ENCODE data around the gene HACD4. TPM values are rescaled to one million over a fixed set of nuclear protein-coding genes. Genes with fewer than 3 reads are reported as not detected.

Gene HACD4
- total RNA-seq, 2 experiments from 2014 or later, result not detected

DNA sequence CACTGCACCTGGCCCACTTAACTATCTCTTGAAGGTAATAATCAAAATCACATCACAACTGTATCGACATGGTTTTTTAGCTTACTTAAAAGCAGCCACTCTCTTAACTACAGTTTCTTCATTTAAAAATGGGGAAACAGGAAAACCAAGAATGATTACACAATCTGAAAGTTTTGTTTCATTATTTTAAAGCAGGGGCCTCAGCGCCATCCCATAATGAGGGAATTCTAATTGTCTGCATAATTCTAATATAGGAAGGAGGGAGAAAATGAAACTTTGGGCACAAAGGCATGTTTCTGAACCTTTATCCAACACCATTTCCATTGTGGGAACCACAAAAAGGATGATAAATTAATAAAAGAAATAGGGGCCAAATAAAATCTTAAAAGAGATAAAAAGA, 7.6 kb downstream of the HACD4 start:
- intact Hi-C loops (cut with micrococcal nuclease; ENCODE audit: unreplicated experiment), result no loop called here
- ChIA-PET CTCF (ENCODE audit: unreplicated experiment) (no interaction called here), POLR2A (interaction anchor here (0.6 kb wide), 1 partner anchor 321 kb away, joined by 3 read pairs; no protein-coding TSS in a partner anchor)
- TF ChIP-seq EZH2phosphoT487 (IDR thresholded peaks at IDR 0.05; ENCODE audit: borderline replicate concordance, low read depth, low read length), result no peak
- TF ChIP-seq, protein P1, sequence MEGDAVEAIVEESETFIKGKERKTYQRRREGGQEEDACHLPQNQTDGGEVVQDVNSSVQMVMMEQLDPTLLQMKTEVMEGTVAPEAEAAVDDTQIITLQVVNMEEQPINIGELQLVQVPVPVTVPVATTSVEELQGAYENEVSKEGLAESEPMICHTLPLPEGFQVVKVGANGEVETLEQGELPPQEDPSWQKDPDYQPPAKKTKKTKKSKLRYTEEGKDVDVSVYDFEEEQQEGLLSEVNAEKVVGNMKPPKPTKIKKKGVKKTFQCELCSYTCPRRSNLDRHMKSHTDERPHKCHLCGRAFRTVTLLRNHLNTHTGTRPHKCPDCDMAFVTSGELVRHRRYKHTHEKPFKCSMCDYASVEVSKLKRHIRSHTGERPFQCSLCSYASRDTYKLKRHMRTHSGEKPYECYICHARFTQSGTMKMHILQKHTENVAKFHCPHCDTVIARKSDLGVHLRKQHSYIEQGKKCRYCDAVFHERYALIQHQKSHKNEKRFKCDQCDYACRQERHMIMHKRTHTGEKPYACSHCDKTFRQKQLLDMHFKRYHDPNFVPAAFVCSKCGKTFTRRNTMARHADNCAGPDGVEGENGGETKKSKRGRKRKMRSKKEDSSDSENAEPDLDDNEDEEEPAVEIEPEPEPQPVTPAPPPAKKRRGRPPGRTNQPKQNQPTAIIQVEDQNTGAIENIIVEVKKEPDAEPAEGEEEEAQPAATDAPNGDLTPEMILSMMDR (conservative IDR thresholded peaks at IDR 0.05; ENCODE audit: low read length), result no peak
- H3K9me3 ChIP-seq (ENCODE audit: low read length), result no peaks in the 10 kb centered on the region
- H3K4me3 ChIP-seq (ENCODE audit: low read depth, low read length, poor library complexity, severe bottlenecking), result no peak overlapping the region
- no peak for DNase-seq (ENCODE audit: low spot score)
- no peak overlapping the region for H3K27ac ChIP-seq (ENCODE audit: low read depth, low read length, poor library complexity, severe bottlenecking)
- no peaks in the 10 kb centered on the region for H4K20me1 ChIP-seq (ENCODE audit: insufficient read depth, low read length)
- no peaks in the 10 kb centered on the region for H3K36me3 ChIP-seq (ENCODE audit: insufficient read depth, low read length)
- no peak overlapping the region for H2AFZ ChIP-seq (ENCODE audit: low read length)
- H3K4me2 ChIP-seq (ENCODE audit: low read length), result no peak overlapping the region
- H3K4me1 ChIP-seq (ENCODE audit: insufficient read depth, low read length, poor library complexity, severe bottlenecking), result no peaks in the 10 kb centered on the region
- BruUV-seq (replicated peaks), result no TSS peak
- H3K9me2 ChIP-seq (ENCODE audit: insufficient read depth, low read length), result no peaks in the 10 kb centered on the region
- H3K79me2 ChIP-seq (ENCODE audit: insufficient read depth, low read depth, low read length), result no peaks in the 10 kb centered on the region

DNA sequence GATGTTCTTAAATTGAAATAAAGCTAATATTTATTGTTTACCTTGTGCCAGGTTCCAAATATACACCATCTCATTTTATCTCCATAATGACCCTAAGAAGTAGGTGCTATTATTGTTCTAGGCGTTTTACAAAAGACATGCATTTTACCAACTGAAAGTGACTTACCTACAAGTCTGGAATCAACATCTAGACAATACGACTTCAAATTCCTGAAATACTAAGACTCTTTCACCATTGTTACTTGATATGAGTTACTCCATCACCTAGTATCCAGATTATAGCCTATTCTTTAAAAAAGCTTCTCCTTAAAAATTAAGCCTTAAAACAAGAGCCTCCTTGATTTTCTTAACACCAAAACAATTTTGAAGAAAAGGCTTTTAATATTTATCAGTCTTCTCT, 13.3 kb downstream of the HACD4 start:
- intact Hi-C loops (cut with micrococcal nuclease; ENCODE audit: unreplicated experiment), result no loop called here
- H2AFZ ChIP-seq (ENCODE audit: low read length), result no peak overlapping the region
- CTCF ChIA-PET (ENCODE audit: unreplicated experiment), result no interaction called here
- H3K9me3 ChIP-seq (ENCODE audit: low read length), result no peaks in the 10 kb centered on the region
- H3K9me2 ChIP-seq (ENCODE audit: insufficient read depth, low read length), result no peaks in the 10 kb centered on the region
- H3K4me1 ChIP-seq (ENCODE audit: insufficient read depth, low read length, poor library complexity, severe bottlenecking), result no peaks in the 10 kb centered on the region
- DNase-seq (ENCODE audit: low spot score), result no peak
- TF ChIP-seq, protein P1 (conservative IDR thresholded peaks at IDR 0.05; ENCODE audit: low read length), result no peak
- no peak for TF ChIP-seq EZH2phosphoT487 (IDR thresholded peaks at IDR 0.05; ENCODE audit: borderline replicate concordance, low read depth, low read length)
- no peak overlapping the region for H3K4me2 ChIP-seq (ENCODE audit: low read length)
- H3K79me2 ChIP-seq (ENCODE audit: insufficient read depth, low read depth, low read length), result no peaks in the 10 kb centered on the region
- H3K4me3 ChIP-seq (ENCODE audit: low read depth, low read length, poor library complexity, severe bottlenecking), result no peak overlapping the region
- H3K27ac ChIP-seq (ENCODE audit: low read depth, low read length, poor library complexity, severe bottlenecking), result no peak overlapping the region
- no peaks in the 10 kb centered on the region for H4K20me1 ChIP-seq (ENCODE audit: insufficient read depth, low read length)
- POLR2A ChIA-PET, result interaction anchor here (1.2 to 2.1 kb wide), 3 partner anchors 9 to 11 kb away, joined by 6 to 8 read pairs (median 7); no protein-coding TSS in a partner anchor
- no TSS peak for BruUV-seq (replicated peaks)
- no peaks in the 10 kb centered on the region for H3K36me3 ChIP-seq (ENCODE audit: insufficient read depth, low read length)

DNA sequence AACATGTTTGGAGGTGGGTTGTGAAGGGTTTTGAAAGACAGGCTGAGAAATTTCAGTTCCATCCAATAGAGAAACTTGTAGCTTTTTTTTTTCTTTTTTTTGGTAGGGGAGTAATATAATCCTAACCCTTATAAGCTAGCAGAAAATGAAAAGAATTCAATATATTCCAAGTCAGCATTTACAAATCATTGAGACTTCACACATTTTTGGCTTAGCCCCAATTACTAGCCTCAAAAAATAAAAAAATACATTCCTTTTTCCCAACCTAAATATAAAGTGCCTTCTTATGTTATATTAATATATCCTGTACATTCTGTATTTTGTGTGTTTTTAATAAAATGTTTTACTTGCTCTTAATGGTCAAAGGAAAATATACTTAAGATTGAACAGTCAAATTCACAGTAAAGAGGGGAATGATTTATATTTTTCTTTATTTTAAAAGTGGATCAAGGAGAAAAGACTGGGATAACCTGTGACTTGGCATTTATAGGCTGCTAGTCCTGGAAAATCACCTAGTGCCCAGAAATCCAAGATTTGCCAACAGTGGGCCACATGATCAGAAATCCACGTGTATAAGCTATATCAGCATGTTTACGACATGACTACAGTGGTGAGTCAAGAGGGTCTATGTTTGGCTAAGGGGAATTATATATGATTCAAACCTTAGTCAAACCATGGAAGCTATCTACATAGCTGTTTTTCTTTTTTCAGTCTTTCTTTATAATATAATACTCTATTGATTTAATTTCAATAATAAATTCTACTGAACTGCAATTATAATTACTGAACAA, 14.5 kb downstream of the HACD4 start:
- Histone ChIP-seq H3K4me3 (ENCODE audit: low read depth, low read length, poor library complexity, severe bottlenecking) (no peak overlapping the region), H3K27ac (ENCODE audit: low read depth, low read length, poor library complexity, severe bottlenecking) (no peak overlapping the region), H3K4me2 (ENCODE audit: low read length) (no peak overlapping the region), H2AFZ (ENCODE audit: low read length) (no peak overlapping the region), H3K36me3 (ENCODE audit: insufficient read depth, low read length) (no peaks in the 10 kb centered on the region), H3K4me1 (ENCODE audit: insufficient read depth, low read length, poor library complexity, severe bottlenecking) (no peaks in the 10 kb centered on the region), H4K20me1 (ENCODE audit: insufficient read depth, low read length) (no peaks in the 10 kb centered on the region), H3K79me2 (ENCODE audit: insufficient read depth, low read depth, low read length) (no peaks in the 10 kb centered on the region), H3K9me3 (ENCODE audit: low read length) (no peaks in the 10 kb centered on the region), H3K9me2 (ENCODE audit: insufficient read depth, low read length) (no peaks in the 10 kb centered on the region)
- POLR2A ChIA-PET, result interaction anchor here (1.2 to 2.1 kb wide), 2 partner anchors 9 to 11 kb away, joined by 6 to 7 read pairs; no protein-coding TSS in a partner anchor
- BruUV-seq (replicated peaks), result no TSS peak
- intact Hi-C loops (cut with micrococcal nuclease; ENCODE audit: unreplicated experiment), result no loop called here
- DNase-seq (ENCODE audit: low spot score), result no peak
- TF ChIP-seq, protein P1 (conservative IDR thresholded peaks at IDR 0.05; ENCODE audit: low read length), result no peak
- no peak for TF ChIP-seq EZH2phosphoT487 (IDR thresholded peaks at IDR 0.05; ENCODE audit: borderline replicate concordance, low read depth, low read length)
- CTCF ChIA-PET (ENCODE audit: unreplicated experiment), result no interaction called here

Data from OCI-LY7 (cell line).